Peyer's patch (tissue), 4 donors: ENCODE results near the gene E2F4.

Experiments used
- POLR2A ChIP-seq, 2 donors: fragments of 450-650 bp; IDR thresholded peaks; one replicate each; pipeline ENCODE4 v1.5.1; 2017; ENCODE audit warnings: antibody characterized with exemption in 2 of 2, mild to moderate bottlenecking in 2 of 2, moderate library complexity in 2 of 2
- TF ChIP-seq, protein P1 (sequence below), 6 experiments: fragments of 450-650 bp in 4 of 6; fragments of 200-600 bp in 2 of 6; sonication (generic) in 1 of 6; IDR thresholded peaks; one replicate each; pipeline ENCODE4 v1.5.1; 2017 to 2019; ENCODE audit warnings: antibody characterized with exemption in 6 of 6, mild to moderate bottlenecking in 3 of 6, moderate library complexity in 1 of 6

GRCh38 chr16:67246081-67246755 lies 54.3 kb downstream of the E2F4 start:
- TF ChIP-seq POLR2A (IDR thresholded peaks at IDR 0.05), result no peak
- TF ChIP-seq, protein P1, sequence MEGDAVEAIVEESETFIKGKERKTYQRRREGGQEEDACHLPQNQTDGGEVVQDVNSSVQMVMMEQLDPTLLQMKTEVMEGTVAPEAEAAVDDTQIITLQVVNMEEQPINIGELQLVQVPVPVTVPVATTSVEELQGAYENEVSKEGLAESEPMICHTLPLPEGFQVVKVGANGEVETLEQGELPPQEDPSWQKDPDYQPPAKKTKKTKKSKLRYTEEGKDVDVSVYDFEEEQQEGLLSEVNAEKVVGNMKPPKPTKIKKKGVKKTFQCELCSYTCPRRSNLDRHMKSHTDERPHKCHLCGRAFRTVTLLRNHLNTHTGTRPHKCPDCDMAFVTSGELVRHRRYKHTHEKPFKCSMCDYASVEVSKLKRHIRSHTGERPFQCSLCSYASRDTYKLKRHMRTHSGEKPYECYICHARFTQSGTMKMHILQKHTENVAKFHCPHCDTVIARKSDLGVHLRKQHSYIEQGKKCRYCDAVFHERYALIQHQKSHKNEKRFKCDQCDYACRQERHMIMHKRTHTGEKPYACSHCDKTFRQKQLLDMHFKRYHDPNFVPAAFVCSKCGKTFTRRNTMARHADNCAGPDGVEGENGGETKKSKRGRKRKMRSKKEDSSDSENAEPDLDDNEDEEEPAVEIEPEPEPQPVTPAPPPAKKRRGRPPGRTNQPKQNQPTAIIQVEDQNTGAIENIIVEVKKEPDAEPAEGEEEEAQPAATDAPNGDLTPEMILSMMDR (IDR thresholded peaks at IDR 0.05), result peak in 4 of 6 experiments; percentile 27 to 42 (median 34)
